HG02588 (cell line): Measurements from ENCODE around the gene PCDH19.
A peak's percentile ranks its signal among the peaks of the same experiment; 100 is the strongest.

Source experiments
- ATAC-seq: cut with Tn5 transposase; IDR thresholded peaks from one replicate; pipeline ENCODE4 v1.9.1; 2021; ENCODE audit warnings: mild to moderate bottlenecking, moderate library complexity; ENCODE audit not compliant: unreplicated experiment

Gene PCDH19

DNA sequence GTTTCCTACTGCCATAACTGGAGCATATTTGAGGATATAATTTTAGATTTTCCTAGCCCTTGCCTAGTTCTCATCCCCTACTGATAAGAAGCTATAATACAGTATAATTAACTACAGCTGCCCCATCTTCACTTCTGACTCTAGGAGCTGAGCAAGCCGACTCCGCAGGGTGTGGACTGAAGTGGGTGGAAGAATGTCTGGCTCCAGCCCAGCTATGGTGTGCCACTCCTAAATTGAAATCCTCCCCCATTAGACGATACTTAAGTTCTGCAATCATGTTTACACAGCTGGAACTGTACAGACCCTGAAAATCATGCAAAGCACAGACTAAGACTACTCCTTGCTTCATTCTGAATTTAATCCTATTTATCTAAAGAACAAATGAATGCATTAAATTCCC, 93.1 kb downstream of the PCDH19 start:
- no peak for ATAC-seq

DNA sequence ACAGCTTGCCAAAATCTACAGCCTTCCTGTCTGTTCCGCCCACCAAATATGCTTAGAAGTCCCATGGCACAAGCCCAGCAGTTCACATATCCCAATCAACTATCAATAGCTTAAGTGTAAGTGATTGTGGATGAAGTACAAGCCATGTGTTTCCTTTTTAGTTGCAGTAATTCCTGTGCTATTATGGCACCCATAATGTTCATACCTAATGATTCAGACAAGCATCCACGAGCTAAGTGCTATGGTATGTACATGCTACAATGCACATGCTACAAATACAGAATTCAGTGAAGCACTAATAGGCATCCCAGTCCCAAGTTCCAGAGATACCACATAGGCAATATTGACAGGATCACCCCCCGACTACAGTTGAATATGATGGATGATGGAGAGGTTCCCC, 94.5 kb downstream of the PCDH19 start:
- ATAC-seq: no peak

DNA sequence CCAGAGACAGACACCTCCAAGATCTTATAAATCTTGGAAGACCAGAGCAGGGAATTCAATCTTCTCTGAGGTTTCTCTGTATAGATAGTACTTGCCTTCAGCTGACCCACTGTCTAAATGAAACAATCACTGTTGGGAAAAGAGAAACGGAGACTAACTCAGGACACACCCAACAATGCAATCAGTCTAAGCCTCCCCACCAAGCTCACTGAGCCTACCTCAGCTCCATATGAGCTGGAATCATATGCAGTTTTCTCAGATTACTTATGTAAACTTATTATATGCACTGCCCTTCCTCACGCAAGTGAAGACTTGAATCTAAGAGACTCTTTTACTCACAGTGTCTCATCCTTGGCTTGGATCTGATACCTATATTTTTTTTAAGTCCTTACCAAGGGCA, 110.5 kb downstream of the PCDH19 start:
- no peak for ATAC-seq

DNA sequence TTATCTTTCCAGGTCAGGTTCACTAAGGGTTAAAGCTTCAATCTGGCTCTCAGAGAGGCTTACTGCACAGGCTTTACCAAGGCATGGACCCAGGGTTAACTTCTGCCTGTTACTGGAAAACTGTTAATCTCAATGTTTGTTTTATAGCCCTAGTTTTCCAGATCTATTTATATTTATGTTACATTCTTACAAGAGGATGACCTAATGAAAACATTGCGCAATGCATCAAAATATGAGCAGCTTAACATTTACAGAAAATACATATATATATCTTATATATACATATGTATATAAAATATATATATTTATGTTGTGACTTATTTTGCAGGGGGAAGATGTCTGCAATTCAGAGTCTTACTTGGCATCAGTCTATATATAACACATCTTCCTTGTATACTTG, 112.3 kb downstream of the PCDH19 start:
- no peak for ATAC-seq

DNA sequence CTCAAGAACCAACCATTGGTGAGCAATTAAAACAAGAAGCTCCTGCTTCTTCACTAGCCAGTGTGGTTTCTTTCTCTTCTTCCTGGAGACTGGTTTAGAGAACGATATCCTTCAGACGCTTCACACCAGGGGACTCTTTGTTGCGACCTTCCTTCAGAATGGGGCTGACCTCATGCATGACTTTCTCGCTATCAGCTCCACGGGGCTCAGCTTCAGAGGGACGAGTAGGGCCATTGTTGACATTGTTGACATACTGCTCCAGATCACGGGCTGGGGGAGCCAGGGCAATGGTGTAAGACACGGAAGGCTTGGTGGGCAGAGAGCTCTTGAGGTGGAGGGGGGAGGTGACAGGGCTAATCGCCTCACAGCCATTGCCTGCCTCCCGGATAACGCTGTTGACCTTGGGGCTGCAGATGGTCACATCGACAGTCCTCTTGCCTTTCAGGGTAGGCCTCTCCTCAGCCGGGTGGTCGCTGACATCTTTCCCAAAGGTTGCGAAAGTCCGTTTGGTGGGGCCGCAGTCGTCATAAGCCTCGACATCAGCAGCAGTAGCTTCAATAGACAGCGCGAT, 113.8 kb downstream of the PCDH19 start:
- no peak for ATAC-seq

DNA sequence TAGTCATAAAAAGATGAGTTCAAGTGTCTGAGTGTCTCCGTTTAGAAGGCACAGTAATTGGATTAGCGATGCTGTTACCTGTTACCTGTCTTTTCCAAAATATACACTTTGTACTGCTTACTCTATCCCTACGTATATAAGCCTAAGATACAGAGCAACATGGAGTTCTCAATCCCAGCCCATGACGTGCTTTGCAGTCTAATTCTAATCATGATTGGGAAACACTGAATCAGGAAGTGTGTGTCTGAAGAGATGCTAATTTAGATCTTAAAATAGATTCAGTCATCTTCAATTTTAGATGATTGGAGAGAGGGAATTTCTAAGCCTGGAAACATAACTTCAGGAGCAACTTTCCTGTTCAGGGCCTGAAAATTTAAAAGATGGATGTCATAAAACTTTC, 115.1 kb downstream of the PCDH19 start:
- ATAC-seq: no peak

DNA sequence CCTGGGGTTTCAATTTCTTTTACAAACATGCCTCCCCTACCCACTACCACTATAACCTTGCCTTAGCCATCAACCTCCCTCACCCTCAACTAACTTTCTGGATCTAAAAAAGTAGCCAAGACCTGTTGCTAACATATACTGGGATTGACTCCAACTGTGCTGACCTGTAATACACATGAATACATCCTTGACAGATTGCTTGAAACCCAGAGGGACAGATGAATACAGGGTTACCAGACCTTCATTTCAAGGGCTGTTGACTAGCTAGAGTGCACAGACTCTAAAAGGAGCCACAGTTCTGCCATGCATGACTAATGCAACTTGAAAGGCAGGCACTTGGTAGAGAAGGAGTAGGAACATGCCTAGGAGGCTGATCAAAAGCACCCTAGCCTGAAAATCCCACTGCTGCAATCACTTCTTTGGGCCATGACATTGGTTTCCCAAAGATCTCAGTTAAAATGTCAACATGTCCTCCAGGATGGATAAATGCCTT, 121.0 kb downstream of the PCDH19 start:
- ATAC-seq: no peak

DNA sequence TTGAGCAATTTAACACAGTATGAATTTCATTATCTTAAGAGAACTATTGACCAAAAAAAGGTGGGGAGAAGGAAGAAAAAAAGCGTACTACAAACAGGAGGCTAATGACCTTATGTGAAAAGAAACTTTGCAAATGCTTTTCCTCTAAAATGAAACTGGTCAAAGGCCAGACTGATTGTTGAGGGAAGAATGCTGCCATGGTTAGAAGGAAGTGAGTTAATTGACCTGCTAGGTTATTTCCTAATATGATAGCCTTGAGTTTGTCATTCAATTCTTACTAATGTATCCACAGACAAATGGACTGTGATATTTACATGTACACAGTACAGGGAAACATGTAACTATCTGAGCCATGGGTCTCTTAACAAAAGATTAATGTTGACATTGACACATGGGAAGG, 132.8 kb downstream of the PCDH19 start:
- ATAC-seq: no peak

DNA sequence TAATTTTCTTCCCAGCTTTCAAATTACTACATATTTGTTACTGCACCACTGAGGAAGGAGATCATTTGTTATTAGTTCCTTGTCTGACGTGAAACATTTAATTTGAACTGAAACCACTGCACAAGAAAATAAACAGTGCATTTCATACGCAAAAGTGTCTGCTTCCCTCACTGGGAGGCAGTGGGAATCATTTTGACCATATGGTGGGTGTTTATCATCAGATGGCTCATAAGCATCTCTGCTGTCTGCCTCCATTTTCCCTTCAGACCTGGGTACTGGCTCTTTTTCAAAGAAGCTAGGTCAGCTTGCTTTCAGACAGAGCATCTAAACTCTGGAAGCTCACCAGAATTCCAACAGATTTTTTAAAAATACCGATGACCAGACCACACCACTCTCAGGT, 135.2 kb downstream of the PCDH19 start:
- ATAC-seq: no peak

DNA sequence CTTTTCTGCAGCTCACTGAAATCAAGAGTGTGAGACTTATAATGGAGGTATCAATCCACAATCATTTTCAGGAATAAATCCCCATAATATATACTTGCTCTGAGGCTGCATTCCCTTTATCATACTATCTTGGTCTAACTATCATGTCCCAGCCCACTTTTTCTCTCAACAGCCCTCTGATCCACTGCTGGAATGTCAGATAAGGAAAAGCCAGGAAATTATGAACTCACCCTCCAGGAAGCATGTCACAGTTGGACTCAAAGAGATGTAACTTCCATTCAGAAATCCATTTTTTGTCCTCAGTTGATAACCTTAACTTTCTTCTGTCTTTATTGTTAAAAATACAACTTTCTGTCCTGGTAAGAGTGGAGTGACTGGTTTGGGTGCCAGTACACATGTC, 144.9 kb downstream of the PCDH19 start:
- no peak for ATAC-seq

DNA sequence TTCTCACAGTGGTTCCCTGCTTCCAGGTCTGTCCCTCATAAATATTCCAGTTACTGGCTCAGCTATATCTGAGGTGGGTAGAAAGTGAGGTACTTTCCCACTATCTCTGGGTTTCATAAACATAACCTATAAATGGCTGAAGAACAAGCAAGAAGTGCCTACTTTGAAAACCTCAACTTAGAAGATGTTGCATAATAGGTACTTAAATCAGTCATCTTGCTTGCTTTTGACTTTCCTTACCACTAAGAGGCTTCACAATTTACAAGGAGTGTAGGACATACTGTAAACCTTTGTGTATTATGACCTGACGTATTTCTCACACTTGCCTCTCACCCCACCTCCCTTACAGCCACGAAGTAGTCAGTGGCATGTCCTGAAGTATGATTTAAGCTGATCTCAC, 145.9 kb downstream of the PCDH19 start:
- ATAC-seq: peak; percentile 68

DNA sequence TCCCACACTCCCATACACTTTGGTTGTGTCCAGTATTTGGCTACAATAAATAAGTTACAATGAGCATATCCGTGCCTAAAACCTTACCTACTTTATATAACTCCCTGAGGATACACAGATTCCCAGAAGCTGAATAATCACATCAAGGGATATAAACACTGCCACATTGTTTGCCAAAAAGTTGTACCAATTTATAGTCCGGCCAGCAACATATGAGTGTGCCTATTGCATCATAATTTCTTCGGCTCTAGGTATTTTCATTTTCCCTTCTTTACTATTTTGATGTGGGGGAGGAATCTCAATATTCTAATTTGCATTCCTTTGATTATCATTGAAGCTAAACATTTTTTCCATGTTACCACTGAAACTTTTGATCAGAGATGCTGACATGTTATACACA, 146.4 kb downstream of the PCDH19 start:
- no peak for ATAC-seq

DNA sequence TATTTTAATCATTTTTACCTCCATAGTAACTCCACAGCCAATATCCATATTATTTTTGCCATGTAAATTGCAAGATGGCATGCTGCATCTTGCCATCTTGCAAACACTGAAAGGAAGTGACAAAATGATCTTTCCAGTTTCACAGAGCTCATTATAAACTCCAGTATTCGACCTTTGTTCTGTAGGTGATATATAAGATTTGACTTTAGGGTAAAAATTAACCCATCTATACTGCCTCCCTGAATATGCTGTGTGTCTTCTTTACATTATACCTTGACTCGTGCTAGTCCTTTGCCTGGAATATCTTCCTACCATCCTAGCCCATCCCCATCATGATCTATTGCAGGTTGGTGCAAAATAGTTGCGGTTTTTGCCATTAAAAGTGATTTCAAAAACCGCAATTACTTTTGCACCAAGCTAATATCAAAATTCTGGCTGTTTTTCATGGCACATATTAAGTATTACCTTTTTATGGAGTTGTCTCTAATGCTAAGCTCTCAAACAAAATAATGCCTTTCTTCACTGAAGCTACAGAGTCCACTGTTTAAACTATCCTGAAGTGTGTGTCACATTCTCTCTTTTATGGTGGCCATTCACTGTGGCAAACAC, 161.1 kb downstream of the PCDH19 start:
- no peak for ATAC-seq

DNA sequence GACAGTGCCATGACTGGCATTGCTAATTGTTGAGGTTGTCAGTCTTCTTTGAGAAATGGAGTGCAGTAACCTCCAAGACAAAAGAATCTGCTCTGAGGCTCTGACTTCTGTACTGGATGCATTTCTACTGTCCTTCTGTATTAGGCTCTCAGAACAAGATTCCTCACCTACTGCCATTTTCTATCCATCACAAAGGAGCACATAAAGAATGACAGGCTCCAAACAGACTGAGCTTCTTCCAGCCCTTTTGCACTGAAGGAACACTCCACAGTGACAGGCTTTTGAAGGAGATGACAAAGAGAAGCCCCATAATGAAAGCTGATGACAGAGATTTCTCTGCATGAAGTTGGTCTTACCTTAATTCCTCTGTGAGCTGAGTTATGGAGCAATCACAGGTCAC, 162.2 kb downstream of the PCDH19 start:
- no peak for ATAC-seq

DNA sequence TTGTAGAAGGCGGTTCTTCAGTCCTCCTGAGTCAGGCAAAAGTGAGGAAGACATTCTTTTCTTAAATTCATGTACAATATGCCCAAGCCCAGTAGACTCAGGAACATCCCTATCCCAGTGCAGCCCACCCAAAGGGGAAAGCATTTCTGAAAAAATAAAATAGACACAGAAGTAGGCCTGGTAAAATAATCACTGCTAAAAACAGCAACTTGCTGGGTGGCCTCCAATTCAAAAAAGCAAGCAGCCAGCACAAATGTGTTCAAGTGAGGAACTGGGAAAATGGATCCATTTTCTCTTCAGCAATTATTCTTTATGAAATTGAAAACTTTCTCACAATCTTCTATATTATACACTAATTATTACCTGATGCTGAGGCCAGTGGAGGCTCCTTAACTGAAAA, 165.4 kb downstream of the PCDH19 start:
- ATAC-seq: no peak
